ENCODE results near the gene PSEN1. TPM values are rescaled to one million over a fixed set of nuclear protein-coding genes. Genes with fewer than 3 reads are reported as not detected.
"Not testable (repeated sequence)": the region's sequence is repeated elsewhere in the genome, so short reads cannot be mapped to it uniquely, and the experiment has no call there.

Gene PSEN1
- polyA plus RNA-seq, 1 donor from 2014 or later = 35.3 TPM

GRCh38 chr14:73176685-73177084 is 40.4 kb downstream of the PSEN1 start:
- Mint-ChIP-seq H3K4me1 (no peaks in the 10 kb centered on the region), H3K4me3 (no peak overlapping the region), H3K27ac (no peak overlapping the region), H3K9me3 (no peaks in the 10 kb centered on the region), H3K27me3 (no peaks in the 10 kb centered on the region), H3K36me3 (no peaks in the 10 kb centered on the region)

- Mint-ChIP-seq H3K4me1 (no peaks in the 10 kb centered on the region), H3K27ac (no peak overlapping the region), H3K4me3 (no peak overlapping the region), H3K27me3 (no peaks in the 10 kb centered on the region), H3K36me3 (no peaks in the 10 kb centered on the region), H3K9me3 (no peaks in the 10 kb centered on the region)
Observed at GRCh38 chr14:73180385-73180805, 44.1 kb downstream of the PSEN1 start.

- H3K9me3 Mint-ChIP-seq, H3K36me3 Mint-ChIP-seq, H3K27me3 Mint-ChIP-seq, H3K4me1 Mint-ChIP-seq, H3K27ac Mint-ChIP-seq, H3K4me3 Mint-ChIP-seq: not testable (repeated sequence)
Observed at GRCh38 chr14:73180969-73181368, 44.7 kb downstream of the PSEN1 start.

- Mint-ChIP-seq H3K9me3 (no peaks in the 10 kb centered on the region), H3K4me1 (no peaks in the 10 kb centered on the region), H3K4me3 (no peak overlapping the region), H3K27ac (no peak overlapping the region), H3K27me3 (no peaks in the 10 kb centered on the region), H3K36me3 (peaks cover 15% of the 10 kb centered on the region)
Observed at GRCh38 chr14:73188501-73188911, 52.2 kb downstream of the PSEN1 start.

- peaks cover 16% of the 10 kb centered on the region for H3K36me3 Mint-ChIP-seq
- no peaks in the 10 kb centered on the region for H3K9me3 Mint-ChIP-seq
- H3K27me3 Mint-ChIP-seq = no peaks in the 10 kb centered on the region
- no peak overlapping the region for H3K4me3 Mint-ChIP-seq
- no peaks in the 10 kb centered on the region for H3K4me1 Mint-ChIP-seq
- no peak overlapping the region for H3K27ac Mint-ChIP-seq
Observed at GRCh38 chr14:73189651-73190050, 53.3 kb downstream of the PSEN1 start.

- no peaks in the 10 kb centered on the region for H3K4me1 Mint-ChIP-seq
- no peaks in the 10 kb centered on the region for H3K27me3 Mint-ChIP-seq
- no peak overlapping the region for H3K4me3 Mint-ChIP-seq
- H3K36me3 Mint-ChIP-seq = peaks cover 22% of the 10 kb centered on the region
- no peaks in the 10 kb centered on the region for H3K9me3 Mint-ChIP-seq
- no peak overlapping the region for H3K27ac Mint-ChIP-seq
Observed at GRCh38 chr14:73191441-73191840, 55.1 kb downstream of the PSEN1 start.

GRCh38 chr14:73194306-73194705 is 58.0 kb downstream of the PSEN1 start:
- H3K9me3 Mint-ChIP-seq, H3K4me3 Mint-ChIP-seq, H3K27me3 Mint-ChIP-seq, H3K4me1 Mint-ChIP-seq, H3K27ac Mint-ChIP-seq: not testable (repeated sequence)
- peaks cover 17% of the 10 kb centered on the region for H3K36me3 Mint-ChIP-seq

- Mint-ChIP-seq H3K27ac (peak overlapping the region in 1 of 3 donors; percentile 78), H3K9me3 (no peaks in the 10 kb centered on the region), H3K4me3 (no peak overlapping the region), H3K36me3 (peaks cover 14% of the 10 kb centered on the region), H3K4me1 (no peaks in the 10 kb centered on the region), H3K27me3 (no peaks in the 10 kb centered on the region)
Observed at GRCh38 chr14:73198253-73198652, 61.9 kb downstream of the PSEN1 start.

GRCh38 chr14:73203527-73203926 is 67.2 kb downstream of the PSEN1 start:
- H3K27ac Mint-ChIP-seq = no peak overlapping the region
- no peak overlapping the region for H3K4me3 Mint-ChIP-seq
- peaks cover 25% of the 10 kb centered on the region for H3K36me3 Mint-ChIP-seq

GRCh38 chr14:73207615-73208014 is 71.3 kb downstream of the PSEN1 start:
- no peaks in the 10 kb centered on the region for H3K27me3 Mint-ChIP-seq
- H3K4me1 Mint-ChIP-seq = no peaks in the 10 kb centered on the region
- no peak overlapping the region for H3K4me3 Mint-ChIP-seq
- no peak overlapping the region for H3K27ac Mint-ChIP-seq
- H3K36me3 Mint-ChIP-seq = peaks cover 29% of the 10 kb centered on the region
- H3K9me3 Mint-ChIP-seq = no peaks in the 10 kb centered on the region

More at GRCh38 chr14:73203527-73203926, 67.2 kb downstream of the PSEN1 start:
- Mint-ChIP-seq H3K4me1 (no peaks in the 10 kb centered on the region), H3K27me3 (no peaks in the 10 kb centered on the region), H3K9me3 (no peaks in the 10 kb centered on the region)

GRCh38 chr14:73208390-73208789 is 72.1 kb downstream of the PSEN1 start:
- H3K9me3 Mint-ChIP-seq = no peaks in the 10 kb centered on the region

GRCh38 chr14:73208846-73209245 is 72.5 kb downstream of the PSEN1 start:
- Mint-ChIP-seq H3K4me1 (no peaks in the 10 kb centered on the region), H3K27ac (peak overlapping the region in 1 of 3 donors; percentile 59), H3K36me3 (peaks cover 33% of the 10 kb centered on the region), H3K4me3 (no peak overlapping the region), H3K27me3 (no peaks in the 10 kb centered on the region), H3K9me3 (no peaks in the 10 kb centered on the region)

More at GRCh38 chr14:73208390-73208789, 72.1 kb downstream of the PSEN1 start:
- no peaks in the 10 kb centered on the region for H3K27me3 Mint-ChIP-seq
- H3K36me3 Mint-ChIP-seq = peaks cover 32% of the 10 kb centered on the region
- H3K27ac Mint-ChIP-seq = no peak overlapping the region
- no peaks in the 10 kb centered on the region for H3K4me1 Mint-ChIP-seq
- no peak overlapping the region for H3K4me3 Mint-ChIP-seq

GRCh38 chr14:73209953-73210352 is 73.6 kb downstream of the PSEN1 start:
- no peaks in the 10 kb centered on the region for H3K27me3 Mint-ChIP-seq
- peaks cover 33% of the 10 kb centered on the region for H3K36me3 Mint-ChIP-seq
- H3K4me1 Mint-ChIP-seq = no peaks in the 10 kb centered on the region
- H3K4me3 Mint-ChIP-seq = no peak overlapping the region
- no peaks in the 10 kb centered on the region for H3K9me3 Mint-ChIP-seq
- peak overlapping the region in 1 of 3 donors; percentile 48 for H3K27ac Mint-ChIP-seq

- H3K36me3 Mint-ChIP-seq = peaks cover 32% of the 10 kb centered on the region
- no peaks in the 10 kb centered on the region for H3K9me3 Mint-ChIP-seq
- no peak overlapping the region for H3K27ac Mint-ChIP-seq
- H3K4me1 Mint-ChIP-seq = peaks cover 0 to 1% (median 0%) of the 10 kb centered on the region in 3 donors
- H3K4me3 Mint-ChIP-seq = no peak overlapping the region
- H3K27me3 Mint-ChIP-seq = no peaks in the 10 kb centered on the region
Observed at GRCh38 chr14:73211251-73212040, 75.1 kb downstream of the PSEN1 start.

- Mint-ChIP-seq H3K4me1 (peaks cover 2 to 6% (median 4%) of the 10 kb centered on the region in 3 donors), H3K9me3 (no peaks in the 10 kb centered on the region), H3K36me3 (peaks cover 17% of the 10 kb centered on the region), H3K27me3 (no peaks in the 10 kb centered on the region), H3K4me3 (no peak overlapping the region), H3K27ac (no peak overlapping the region)
Observed at GRCh38 chr14:73216030-73216429, 79.7 kb downstream of the PSEN1 start.

- H3K4me3 Mint-ChIP-seq = no peak overlapping the region
- H3K27ac Mint-ChIP-seq = no peak overlapping the region
- peaks cover 17% of the 10 kb centered on the region for H3K36me3 Mint-ChIP-seq
Observed at GRCh38 chr14:73217411-73217810, 81.1 kb downstream of the PSEN1 start.

More at GRCh38 chr14:73217411-73217810, 81.1 kb downstream of the PSEN1 start:
- Mint-ChIP-seq H3K27me3 (no peaks in the 10 kb centered on the region), H3K4me1 (peaks cover 9 to 18% (median 13%) of the 10 kb centered on the region in 3 donors), H3K9me3 (no peaks in the 10 kb centered on the region)

Measured in IgD-negative memory B cell (primary cell).